HG03175 (cell line): Measurements from ENCODE around the gene ABHD14A.
A peak's percentile ranks its signal among the peaks of the same experiment; 100 is the strongest.
"Not testable (repeated sequence)": the region's sequence is repeated elsewhere in the genome, so short reads cannot be mapped to it uniquely, and the experiment has no call there.

ENCODE experiments used
- ATAC-seq: cut with Tn5 transposase; IDR thresholded peaks from one replicate; pipeline ENCODE4 v1.9.1; 2021; ENCODE audit warnings: mild to moderate bottlenecking, moderate library complexity; ENCODE audit not compliant: unreplicated experiment

The ABHD14A gene

GRCh38 chr3:51970606-51971300 is 4.1 kb upstream of the ABHD14A start:
- ATAC-seq = no peak

- ATAC-seq = no peak
Observed at GRCh38 chr3:51971350-51971749, 3.5 kb upstream of the ABHD14A start.

- ATAC-seq = peak; percentile 4
Observed at GRCh38 chr3:51974277-51974962, 444 bp upstream of the ABHD14A start.

GRCh38 chr3:51975852-51976549 is 1.1 kb downstream of the ABHD14A start:
- no peak for ATAC-seq

- ATAC-seq = no peak
Observed at GRCh38 chr3:51977446-51978142, 2.7 kb downstream of the ABHD14A start.

GRCh38 chr3:51978143-51978502 is 3.3 kb downstream of the ABHD14A start:
- no peak for ATAC-seq

- no peak for ATAC-seq
Observed at GRCh38 chr3:51980253-51980652, 5.4 kb downstream of the ABHD14A start.

GRCh38 chr3:51982352-51982837 is 7.5 kb downstream of the ABHD14A start:
- peak; percentile 63 for ATAC-seq

GRCh38 chr3:51982838-51983577 is 8.1 kb downstream of the ABHD14A start, which contains the start of gene ACY1:
TSS of gene ACY1 (plus strand) at chr3:51983535. CDS start at chr3:51984065, 530 bp downstream.
- peak; percentile 71 for ATAC-seq

- no peak for ATAC-seq
Observed at GRCh38 chr3:51983578-51984268, 8.9 kb downstream of the ABHD14A start.

GRCh38 chr3:51984269-51984647 is 9.4 kb downstream of the ABHD14A start:
- no peak for ATAC-seq

GRCh38 chr3:51985063-51985462 is 10.2 kb downstream of the ABHD14A start:
- ATAC-seq = no peak

GRCh38 chr3:51986010-51986947 is 11.4 kb downstream of the ABHD14A start:
- no peak for ATAC-seq

- ATAC-seq = no peak
Observed at GRCh38 chr3:51987568-51987967, 12.7 kb downstream of the ABHD14A start.

GRCh38 chr3:51988286-51989146 is 13.7 kb downstream of the ABHD14A start:
- ATAC-seq = no peak

GRCh38 chr3:51990501-51990971 is 15.7 kb downstream of the ABHD14A start:
- not testable (repeated sequence) for ATAC-seq

GRCh38 chr3:51992017-51992682 is 17.3 kb downstream of the ABHD14A start:
- ATAC-seq = no peak
